ENCODE results near the gene TNNI3K. TPM values are rescaled to one million over a fixed set of nuclear protein-coding genes. Genes with fewer than 3 reads are reported as not detected.

TNNI3K gene
- total and polyA plus RNA-seq, 2 of the 8 experiments (the other 6 are each of a cell fraction or from before 2014, with no cell fraction given) = 0.41 to 0.48 TPM

GRCh38 chr1:74570797-74571492, 335.8 kb downstream of the TNNI3K start:
- Histone ChIP-seq H3K4me1 (replicated peaks in 1 of 4; ENCODE audit: control insufficient read depth in 3 of 4, insufficient read depth in 4 of 4, low read length in 3 of 4) (peaks cover 0 to 7% (median 2%) of the 10 kb centered on the region in 4 experiments; a peak in 5 of 7 replicates), H4K8ac (ENCODE audit: extremely low read depth, insufficient read depth, low read length) (no peak overlapping the region), H3K23me2 (ENCODE audit: low read depth, low read length) (no peaks in the 10 kb centered on the region), H3K27ac (ENCODE audit: low read depth, low read length) (no peak overlapping the region), H3K36me3 (ENCODE audit: control insufficient read depth in 2 of 4, insufficient read depth in 4 of 4, low read length in 3 of 4) (no peaks in the 10 kb centered on the region), H2BK15ac (ENCODE audit: low read length) (no peak overlapping the region), H2BK12ac (ENCODE audit: low read depth, low read length) (no peak overlapping the region; the same call in 1 of the 2 replicates), H3K4me3 (ENCODE audit: extremely low read depth in 1 of 4, insufficient read depth in 2 of 4, low read depth in 3 of 4, low read length in 4 of 4) (no peak overlapping the region), H3K4me2 (ENCODE audit: insufficient read depth in 1 of 2, low read depth in 2 of 2, low read length in 2 of 2) (no peak overlapping the region), H3K14ac (ENCODE audit: insufficient read length) (no peak overlapping the region), H3K9me3 (ENCODE audit: insufficient read depth in 2 of 2, low read depth in 1 of 2, low read length in 1 of 2) (no peaks in the 10 kb centered on the region), H2AFZ (ENCODE audit: low read length) (peak overlapping the region; percentile 63), H3K27me3 (replicated peaks in 1 of 4; ENCODE audit: control insufficient read depth in 3 of 4, extremely low read depth in 1 of 4, insufficient read depth in 3 of 4, low read length in 3 of 4) (no peaks in the 10 kb centered on the region), H3K4ac (replicated peaks; ENCODE audit: insufficient read length, low read depth, low read length) (no peak overlapping the region), H3K79me1 (ENCODE audit: low read depth, low read length) (no peaks in the 10 kb centered on the region), H4K20me1 (replicated peaks in 1 of 2; ENCODE audit: control insufficient read depth in 1 of 2, insufficient read depth in 2 of 2, low read length in 2 of 2) (no peaks in the 10 kb centered on the region), H2BK120ac (replicated peaks; ENCODE audit: low read depth, low read length) (no peak overlapping the region), H2BK20ac (ENCODE audit: low read length) (no peak overlapping the region), H4K91ac (replicated peaks; ENCODE audit: insufficient read length, low read length) (no peak overlapping the region), H4K5ac (ENCODE audit: insufficient read length, low read depth, low read length) (no peak overlapping the region), H2BK5ac (ENCODE audit: low read depth, low read length) (no peak overlapping the region), H3K23ac (ENCODE audit: insufficient read length) (no peak overlapping the region), H3K56ac (replicated peaks; ENCODE audit: insufficient read length, low read depth, low read length) (no peak overlapping the region), H3K9ac (replicated peaks in 1 of 4; ENCODE audit: extremely low read depth in 1 of 4, low read depth in 3 of 4, low read length in 3 of 4) (no peak overlapping the region), H2AK5ac (ENCODE audit: low read depth, low read length) (no peak overlapping the region), H3K18ac (ENCODE audit: extremely low read depth, low read length) (no peak overlapping the region), H3K79me2 (ENCODE audit: control insufficient read depth in 1 of 2, insufficient read depth in 2 of 2, low read length in 2 of 2) (no peaks in the 10 kb centered on the region)
- DNase-seq (ENCODE audit: low read depth in 1 of 2, low spot score in 2 of 2) (no peak), FAIRE-seq (no peak)
- POLR2A ChIA-PET (ENCODE audit: partially characterized antibody) = no interaction called here
- TF ChIP-seq RNF2 (IDR thresholded peaks at IDR 0.05; ENCODE audit: borderline replicate concordance, low read depth, low read length, missing control alignments, poor library complexity, severe bottlenecking) (no peak), YY1 (IDR thresholded peaks at IDR 0.05; ENCODE audit: low read depth, low read length) (no peak), RAD21 (IDR thresholded peaks at IDR 0.05 in 1 of 2, conservative IDR thresholded peaks at IDR 0.05 in 1 of 2; ENCODE audit: low read depth in 2 of 2, low read length in 2 of 2) (no peak), HDAC6 (IDR thresholded peaks at IDR 0.05; ENCODE audit: low read depth, low read length) (no peak), POLR2A (IDR thresholded peaks at IDR 0.05; ENCODE audit: control extremely low read depth in 1 of 2, low read depth in 2 of 2, low read length in 2 of 2) (no peak), RFX5 (IDR thresholded peaks at IDR 0.05; ENCODE audit: borderline replicate concordance, low read depth, low read length) (no peak), NRF1 (IDR thresholded peaks at IDR 0.05; ENCODE audit: low read depth, low read length) (no peak)
- WGBS, 2 experiments (ENCODE audit: extremely low coverage in 1 of 2, insufficient coverage in 1 of 2, insufficient read length in 1 of 2, insufficient replicate concordance in 2 of 2, low coverage in 1 of 2, low lambda C conversion rate in 2 of 2, missing lambda C conversion rate in 1 of 2) = 76% methylated on average over 14 of the region's 14 CpGs; no CpG with 5 or more reads in 1 of the 2 experiments
- CTCF ChIA-PET (ENCODE audit: partially characterized antibody) = interaction anchor here (0.6 to 0.8 kb wide), 2 partner anchors 18 to 951 kb away, joined by 3 read pairs; no protein-coding TSS in a partner anchor

All from H1 (cell line).